Stimulated activated CD8-positive, alpha-beta memory T cell treated with anti-CD3 and anti-CD28 coated beads, Interleukin-15, amount 100 ng/mL, for 1 hour (primary cell): Measurements from ENCODE around the gene CTXN2.

ENCODE experiments used
- DNase-seq: peaks from one replicate; pipeline ENCODE4 v3.0.0-alpha.2; 2020; ENCODE audit warnings: low read depth

CTXN2 gene

DNA sequence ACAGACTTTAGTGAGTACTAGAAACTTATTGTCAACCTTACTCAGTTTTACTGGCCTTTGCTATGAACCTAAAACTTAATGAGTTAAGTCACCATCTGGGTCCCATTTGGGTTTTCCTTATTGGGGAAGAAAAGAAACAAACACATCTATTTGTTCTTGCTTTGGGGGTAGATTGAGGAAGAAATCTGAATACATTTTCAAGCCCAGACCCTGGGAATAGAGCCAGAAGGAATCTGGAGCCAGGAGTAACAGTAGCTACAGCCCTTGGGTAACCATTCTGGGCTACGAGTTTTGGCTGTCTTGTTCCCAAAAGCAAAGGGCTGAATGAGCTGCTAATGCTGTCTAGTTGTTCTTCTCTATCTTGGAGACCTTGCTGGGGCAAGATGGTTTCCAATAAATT lies 31.2 kb downstream of the CTXN2 start:
- no peak for DNase-seq

DNA sequence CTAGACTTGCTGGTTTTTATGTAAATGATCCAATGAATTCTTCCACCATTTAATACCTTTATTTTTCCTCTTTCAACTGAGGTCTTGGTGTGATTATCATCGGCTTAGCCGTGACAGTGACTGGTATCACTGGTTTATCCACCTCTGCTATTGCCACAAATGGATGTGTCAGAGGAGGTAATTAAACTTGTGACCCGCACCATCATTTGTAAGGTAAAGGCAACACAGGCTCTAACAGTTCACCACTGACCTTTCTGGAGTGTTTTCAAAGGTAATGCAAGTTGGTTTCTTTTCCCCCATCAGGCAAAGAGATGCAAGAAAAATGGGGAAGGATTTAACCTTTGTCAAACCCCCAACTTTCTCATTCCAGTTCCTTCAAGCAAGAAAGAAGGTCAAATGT lies 34.3 kb downstream of the CTXN2 start:
- no peak for DNase-seq

GRCh38 chr15:48230498-48230897 lies 39.0 kb downstream of the CTXN2 start:
- no peak for DNase-seq

DNA sequence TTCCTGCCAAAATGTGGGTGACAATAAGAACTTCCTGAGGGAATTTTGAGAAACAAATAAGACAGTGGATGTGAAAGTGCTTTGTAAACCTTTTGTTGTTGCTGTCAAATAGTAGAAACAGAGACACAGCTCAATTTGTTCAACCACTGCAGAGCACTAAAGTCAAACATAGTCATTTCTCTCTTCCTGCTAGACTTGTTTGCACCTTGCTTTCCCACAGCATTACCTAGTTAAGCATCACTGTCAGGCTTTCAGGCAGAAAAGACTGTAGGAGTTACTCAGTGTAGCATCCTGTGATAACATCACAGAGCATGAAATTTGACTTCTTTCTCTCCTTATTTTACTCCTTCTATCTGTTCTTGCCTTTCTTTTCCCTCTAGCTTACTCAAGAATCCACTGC lies 41.8 kb downstream of the CTXN2 start:
- DNase-seq, result no peak

DNA sequence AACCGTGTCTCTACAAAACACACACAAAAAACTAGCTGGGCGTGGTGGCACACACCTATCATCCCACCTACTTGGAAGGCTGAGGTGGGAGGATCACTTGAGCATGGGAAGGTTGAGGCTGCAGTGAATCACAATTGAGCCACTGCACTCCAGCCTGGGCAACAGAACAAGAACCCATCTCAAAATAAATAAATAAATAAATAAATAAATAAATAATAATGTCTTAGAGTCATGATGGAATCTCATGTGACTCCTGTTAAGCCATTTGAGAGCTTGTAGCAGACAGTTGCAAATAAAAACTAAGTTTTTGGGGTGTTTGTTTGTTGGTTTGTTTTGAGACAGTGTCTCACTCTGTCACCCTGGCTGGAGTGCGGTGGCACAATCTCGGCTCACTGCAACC lies 47.9 kb downstream of the CTXN2 start:
- no peak for DNase-seq

- DNase-seq, result no peak
Observed at GRCh38 chr15:48242015-48242414, 50.5 kb downstream of the CTXN2 start.

- no peak for DNase-seq
Observed at GRCh38 chr15:48242535-48242934, 51.1 kb downstream of the CTXN2 start.

DNA sequence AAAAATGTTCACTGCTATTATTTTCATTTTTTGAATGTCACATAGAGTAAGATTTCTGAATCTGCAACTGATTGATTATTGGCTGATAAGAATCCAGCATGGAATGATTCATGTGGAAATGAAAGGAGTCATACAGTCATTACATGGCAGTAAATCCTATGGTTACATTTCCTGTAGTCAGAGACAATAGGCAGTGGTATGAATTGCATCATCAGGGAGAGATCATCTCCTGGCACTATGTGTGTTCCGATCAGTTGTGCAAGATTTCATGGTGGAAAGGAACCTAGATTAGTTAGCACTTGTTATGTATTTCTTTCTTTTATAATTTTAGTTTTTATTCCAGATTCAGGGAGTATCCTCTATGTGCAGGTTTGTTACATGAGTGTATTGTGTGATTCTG lies 53.5 kb downstream of the CTXN2 start:
- DNase-seq, result no peak

GRCh38 chr15:48248414-48248813 lies 56.9 kb downstream of the CTXN2 start:
- DNase-seq, result no peak

DNA sequence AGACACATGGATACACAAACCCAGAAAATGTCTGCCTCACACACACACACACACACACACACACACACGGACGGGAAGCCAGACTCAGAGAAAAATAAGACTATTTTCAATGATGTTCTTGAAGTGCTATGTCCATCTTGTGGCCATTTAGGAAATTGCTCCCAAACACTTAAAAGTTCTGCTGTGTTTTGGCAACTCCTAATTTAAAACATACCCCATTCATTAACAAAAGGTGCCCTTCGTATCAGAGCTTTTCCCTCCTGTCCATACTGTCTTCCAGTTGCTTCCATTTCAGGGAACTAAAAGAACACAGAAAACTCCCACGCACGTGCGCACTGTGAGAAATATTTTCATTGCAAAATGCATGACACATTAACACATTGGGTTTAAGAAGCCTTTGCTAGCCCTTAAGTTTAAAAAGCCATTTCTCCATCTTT lies 59.2 kb downstream of the CTXN2 start:
- DNase-seq, result no peak

- DNase-seq, result no peak
Observed at GRCh38 chr15:48253172-48253571, 61.7 kb downstream of the CTXN2 start.
